ENCODE measurements around the gene ERN2.

The ERN2 gene

DNA sequence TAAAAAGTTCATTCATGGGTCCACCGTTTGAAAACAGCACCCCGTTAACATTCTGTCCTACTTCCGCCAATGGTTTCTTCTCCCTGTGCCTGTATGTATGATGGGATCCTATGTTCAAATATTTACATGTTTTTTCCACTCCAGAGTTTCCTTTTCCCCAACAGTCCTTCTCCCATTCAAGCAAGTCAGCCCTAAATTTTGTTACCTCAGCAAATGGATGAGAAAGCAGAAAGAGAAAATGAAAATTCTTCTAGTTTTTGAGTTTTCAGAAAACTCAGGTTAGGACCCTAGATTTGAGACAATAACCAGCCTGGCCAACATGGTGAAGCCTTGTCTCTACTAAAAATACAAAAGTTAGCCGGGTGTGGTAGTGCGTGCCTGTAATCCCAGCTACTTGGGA, 3.5 kb upstream of the ERN2 start:
- DNase-seq: no peak

DNA sequence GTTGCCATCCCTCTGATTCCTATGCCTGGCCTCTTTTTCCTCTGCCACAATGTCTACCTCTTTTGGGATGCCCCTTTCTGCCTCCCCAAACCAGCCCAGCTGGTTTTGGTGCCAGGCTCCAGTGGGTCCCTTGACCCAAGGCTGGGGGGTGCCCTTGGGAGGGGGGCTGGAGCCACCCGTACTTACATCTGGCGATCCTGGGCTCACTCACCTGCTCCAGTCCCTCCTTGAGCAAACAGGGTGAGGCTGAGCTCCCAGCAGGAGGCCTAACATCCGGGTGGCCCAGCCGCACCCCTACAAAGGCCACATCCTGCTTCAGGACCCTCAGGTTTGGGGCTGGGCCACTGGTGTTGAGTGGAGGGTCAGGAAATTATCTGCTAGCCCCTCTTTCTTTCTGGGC, 1.2 kb downstream of the ERN2 start:
- no peak for DNase-seq

DNA sequence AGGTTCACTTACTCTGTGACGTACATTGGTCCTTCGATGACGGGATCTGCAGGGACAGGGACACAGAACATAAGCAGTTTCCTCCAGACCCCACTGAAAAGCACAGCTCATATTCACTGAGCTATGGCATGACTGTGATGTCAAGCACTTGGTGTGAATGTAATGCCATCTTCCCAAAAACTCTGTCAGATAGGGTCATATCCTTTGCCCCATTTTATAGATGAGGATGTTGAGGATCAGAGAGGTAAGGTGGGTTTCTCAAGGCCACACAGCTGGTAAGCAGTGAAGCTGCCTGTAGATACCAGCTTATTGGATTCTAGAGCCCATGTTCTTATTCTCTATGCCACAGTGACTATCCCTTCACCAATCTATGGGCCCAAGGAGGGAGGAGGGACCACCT, 2.5 kb downstream of the ERN2 start:
- no peak for DNase-seq

DNA sequence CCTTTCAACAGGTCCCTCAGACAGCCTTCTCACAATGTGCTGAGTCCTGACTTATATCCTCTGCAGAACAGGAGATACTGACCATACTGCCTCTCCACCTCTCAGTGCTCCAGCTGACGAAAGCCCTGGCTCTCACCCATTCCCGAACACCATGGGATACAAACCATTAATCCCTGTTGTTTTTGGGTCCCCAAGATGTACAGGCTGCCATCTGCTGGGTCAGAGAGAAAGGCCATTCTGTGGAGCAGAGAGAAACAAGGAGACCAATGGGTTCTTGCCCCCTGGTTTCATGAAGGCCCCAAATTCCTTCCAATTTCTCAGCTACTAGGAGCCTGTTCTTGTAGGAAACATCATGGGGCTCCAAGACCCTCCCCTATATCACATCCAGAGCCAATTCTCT, 3.0 kb downstream of the ERN2 start:
- DNase-seq: no peak

DNA sequence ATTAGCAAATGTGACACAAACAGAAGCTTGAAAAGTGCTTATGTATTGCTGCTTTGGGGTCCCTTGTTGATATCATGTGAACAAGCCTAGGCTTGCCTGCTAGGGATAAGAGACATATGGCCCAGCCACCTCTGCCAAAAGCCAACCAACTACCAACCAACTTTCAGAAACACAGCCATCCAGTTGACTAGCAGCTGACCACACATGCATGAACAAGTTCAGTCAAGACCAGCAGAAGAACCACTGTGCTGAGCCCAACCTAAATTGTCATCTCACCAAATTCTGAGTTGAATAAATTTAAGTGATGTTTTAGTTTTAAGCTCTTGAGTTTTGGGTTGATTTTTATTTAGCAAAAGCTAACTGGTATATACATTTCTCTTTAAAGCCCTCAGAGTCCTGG, 3.5 kb downstream of the ERN2 start:
- DNase-seq: no peak

DNA sequence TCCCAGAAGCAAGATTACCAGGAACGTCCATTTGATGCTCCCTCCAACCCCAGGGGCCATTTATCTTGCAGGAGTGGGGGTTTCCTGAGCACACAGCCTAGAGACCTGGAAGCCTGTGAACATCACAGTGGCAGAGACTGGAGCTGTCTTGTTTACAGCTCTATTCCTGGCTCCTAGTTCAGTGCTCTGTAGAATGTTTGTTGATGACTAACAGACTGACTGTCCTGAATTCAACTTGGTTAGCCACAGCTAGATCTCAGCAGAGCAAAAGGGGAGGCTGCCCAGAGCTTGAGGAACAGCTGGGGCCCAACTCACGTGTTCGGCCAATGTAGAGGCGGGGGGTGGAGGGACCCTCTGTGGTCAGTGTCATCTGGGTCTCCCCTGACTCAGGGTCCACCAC, 6.6 kb downstream of the ERN2 start:
- DNase-seq: no peak

DNA sequence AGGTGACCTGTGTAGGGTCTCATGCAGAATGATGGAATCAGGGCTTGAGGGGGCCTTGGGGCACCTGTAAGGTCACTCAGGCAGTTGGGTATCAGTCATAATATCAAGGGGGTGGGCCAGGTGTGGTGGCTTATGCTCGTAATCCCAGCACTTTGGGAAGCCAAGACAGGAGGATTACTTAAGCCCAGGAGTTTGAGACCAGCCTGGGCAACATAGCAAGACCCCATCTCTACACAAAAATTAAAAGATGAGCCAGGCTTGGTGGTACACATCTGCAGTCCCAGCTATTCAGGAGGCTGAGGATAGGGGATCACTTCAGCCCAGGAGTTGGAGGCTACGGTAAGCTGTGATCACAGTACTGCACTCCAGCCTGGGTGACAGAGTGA, 7.5 kb downstream of the ERN2 start:
- DNase-seq: no peak

DNA sequence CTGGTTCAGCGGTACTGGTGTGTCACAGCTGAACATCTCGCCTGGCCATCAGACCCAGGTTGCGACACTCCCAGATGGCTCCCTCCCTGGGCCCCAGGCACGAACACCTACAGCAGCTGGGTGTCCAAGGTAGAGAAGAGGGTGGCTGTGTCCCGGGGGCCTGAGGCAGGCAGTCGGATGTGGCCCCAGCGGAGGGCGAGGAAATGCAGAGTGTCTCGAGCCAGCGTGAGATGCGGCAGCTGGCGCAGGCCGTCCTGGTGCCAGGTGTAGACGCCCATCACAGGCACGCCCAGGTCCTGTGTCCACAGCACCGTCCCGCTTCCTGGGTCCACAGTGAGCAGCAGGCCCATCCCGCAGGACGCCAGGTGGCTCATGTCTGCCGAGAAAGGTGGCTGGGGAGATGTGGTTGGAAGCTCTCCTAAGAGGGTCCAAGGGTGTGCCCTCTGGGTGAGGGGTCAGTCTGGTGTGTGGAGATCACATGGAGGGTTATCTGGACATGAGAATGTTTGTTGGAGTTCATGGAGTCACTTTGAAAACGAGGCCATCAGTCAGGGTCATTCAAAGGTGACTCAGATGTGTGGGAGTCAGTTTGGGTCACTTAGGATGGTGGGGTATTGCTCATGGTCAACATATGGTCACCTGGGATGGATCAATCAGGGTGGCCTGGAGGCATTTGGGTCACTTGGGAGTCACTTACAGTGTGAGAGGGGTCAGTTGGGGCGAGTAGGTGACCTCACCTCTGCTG, 8.1 kb downstream of the ERN2 start:
- DNase-seq: no peak

DNA sequence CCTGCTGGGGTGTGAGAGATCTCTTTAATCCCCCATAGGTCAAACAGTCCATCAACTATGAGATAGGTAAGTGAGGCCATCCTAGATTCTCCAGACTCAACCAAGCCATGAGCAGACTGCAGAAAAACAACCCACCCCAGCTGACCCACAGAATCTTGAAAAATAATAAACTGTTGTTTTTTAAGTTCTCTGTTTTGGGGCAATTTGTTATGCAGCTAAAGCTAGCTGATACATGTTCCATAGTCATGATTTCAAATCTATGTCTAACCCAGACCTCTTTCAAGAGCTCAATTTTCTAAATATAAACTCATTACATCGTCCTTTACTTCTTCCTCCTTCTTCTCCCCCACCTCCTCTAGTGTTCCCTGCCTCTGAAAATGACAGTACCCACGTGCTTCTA, 10.1 kb downstream of the ERN2 start:
- DNase-seq: no peak

DNA sequence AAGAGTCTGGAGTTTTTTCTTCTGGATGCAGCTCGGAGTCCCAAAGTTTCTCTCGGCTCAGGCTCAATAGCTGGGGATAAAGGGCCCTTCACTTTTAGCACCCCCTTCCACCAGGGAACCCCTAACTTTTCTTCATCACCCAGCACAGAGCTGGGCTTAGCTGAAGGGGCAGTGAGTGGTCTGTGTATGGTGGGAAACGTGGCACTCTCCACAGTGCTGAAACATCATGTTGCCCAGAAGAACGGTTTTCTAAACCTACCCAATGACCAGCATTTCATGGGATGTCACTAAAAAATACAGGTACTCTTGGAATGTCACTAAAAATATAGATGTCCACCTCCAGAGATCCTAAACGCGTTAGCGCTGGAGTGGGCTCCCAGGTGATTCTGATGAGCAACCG, 12.0 kb downstream of the ERN2 start:
- DNase-seq: no peak

DNA sequence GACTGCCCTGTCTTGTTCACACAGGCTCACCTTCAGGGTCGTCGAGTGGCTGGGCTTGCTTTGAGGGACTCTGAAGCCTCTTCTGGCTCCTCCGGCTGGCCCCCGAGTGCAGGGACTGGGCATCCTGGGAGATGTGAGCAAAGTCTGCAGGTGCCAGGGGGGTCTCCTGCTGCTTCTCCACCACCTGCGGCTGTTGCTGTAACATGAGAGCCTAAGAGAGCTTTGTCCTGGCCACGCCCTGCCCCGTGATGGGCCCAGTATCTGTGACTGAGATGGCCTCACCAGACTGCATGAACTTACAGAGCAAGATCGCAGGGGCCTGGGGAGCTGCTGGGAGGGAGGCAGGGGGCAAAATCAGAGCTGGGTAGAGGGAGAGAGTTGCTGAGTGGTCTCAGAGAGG, 12.5 kb downstream of the ERN2 start:
- no peak for DNase-seq

DNA sequence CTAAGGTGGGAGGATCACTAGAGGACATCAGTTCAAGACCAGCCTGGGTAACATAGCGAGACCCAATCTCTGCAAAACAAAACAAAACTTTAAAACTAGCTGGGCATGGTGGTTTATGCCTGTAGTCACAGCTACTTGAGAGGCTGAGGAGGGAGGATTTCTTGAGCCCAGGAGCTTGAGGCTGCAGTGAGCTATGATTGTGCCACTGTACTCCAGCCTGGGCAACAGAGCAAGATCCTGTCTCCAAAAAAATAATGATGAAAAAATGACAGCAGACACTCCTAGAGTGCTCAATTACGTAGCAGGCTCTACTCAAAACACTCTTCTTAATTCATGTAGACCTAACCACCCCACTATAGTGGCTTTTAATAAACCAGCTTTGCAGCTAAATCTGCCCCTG, 12.9 kb downstream of the ERN2 start:
- DNase-seq: no peak

DNA sequence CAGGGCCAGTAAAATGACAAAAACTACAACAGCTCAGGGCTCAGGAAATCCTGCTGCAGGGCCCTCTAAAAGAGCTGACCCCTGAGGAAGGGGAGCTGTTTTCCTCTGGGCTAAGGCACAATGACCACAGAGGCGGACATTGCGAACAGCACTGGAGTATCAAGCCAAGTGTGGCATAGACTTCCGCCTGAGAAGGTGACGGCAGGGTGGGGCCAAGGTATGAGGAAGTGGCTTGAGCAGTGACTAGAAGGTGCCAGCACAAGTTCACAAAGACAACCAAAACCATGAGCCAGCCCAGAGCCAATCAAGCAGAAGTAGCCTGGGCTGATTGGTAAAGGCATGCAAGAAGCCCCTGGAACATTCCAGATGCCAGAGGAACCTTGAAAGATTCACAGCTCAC, 13.9 kb downstream of the ERN2 start:
- DNase-seq: peak; percentile 73

DNA sequence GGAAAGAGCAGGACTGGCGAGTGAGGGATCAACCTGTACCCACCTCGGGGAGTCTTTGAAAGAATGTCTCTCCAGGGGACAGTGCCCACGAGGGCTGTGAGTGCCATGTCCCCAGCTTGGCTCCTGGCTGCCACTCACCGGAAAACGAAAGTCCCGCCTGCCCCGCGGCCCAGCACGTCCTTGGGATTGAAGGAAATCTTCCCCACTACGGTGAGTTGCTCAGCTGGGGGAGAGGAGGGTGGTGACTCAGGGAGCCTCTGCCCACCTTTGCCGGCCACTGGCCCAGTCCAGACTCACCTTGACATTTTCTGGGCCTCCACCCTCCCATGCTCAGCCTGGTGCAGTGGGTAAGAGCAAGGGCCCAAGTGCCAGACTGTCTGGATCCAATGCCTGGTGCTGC, 17.3 kb downstream of the ERN2 start:
- no peak for DNase-seq

DNA sequence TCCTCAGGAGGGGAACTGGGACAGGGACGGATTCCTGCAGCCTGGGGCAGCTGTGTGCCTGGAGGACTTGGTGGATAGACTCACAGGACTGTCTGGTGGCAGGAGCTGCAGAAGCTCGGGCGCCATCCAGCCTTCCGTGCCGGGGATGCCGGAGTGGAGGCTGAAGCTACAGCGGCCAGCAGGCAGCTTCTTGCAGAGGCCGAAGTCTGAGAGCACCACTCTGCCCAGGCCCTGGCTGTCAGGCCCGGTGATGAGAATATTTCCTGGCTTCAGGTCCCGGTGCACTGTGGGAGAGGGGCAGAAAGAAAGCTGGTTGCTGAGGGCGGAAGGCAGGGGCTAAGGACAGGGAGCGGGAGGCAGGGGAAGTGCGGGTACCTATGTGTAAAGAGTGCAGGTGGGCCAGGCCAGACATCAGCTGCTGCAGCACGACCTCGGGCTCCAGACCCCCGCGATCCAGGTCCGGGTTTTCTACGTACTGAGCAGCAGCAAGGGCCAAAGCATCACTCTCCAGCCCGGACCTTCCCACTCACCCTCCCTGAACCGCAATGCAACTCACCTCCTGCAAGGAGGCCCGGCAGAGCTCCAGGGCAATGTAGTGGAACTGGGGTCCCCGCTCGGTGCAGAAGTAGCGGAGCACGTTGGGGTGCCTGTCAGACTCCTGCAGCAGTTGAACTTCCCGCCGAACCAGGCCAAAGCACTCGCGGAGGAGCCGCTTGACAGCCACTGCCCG, 18.2 kb downstream of the ERN2 start:
- DNase-seq: no peak

DNA sequence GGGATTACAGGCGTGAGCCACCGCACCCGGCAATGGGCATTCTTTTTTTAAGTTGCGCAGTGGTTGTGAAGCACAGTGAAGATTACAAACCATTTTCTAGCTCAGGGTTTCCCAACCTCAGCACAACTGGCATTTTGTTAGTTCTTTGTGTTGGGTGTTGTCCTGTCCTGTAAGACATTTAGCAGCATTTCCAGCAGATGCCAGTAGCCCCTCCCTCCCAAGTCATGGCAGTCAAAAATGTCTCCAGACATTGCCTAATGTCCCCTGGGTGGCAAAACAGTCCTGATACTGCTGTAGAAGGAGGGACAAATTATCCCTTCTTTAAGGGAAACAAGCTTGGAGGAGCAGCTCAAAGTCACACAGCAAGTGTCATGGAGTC, 18.8 kb downstream of the ERN2 start:
- peak; percentile 8 for DNase-seq

DNA sequence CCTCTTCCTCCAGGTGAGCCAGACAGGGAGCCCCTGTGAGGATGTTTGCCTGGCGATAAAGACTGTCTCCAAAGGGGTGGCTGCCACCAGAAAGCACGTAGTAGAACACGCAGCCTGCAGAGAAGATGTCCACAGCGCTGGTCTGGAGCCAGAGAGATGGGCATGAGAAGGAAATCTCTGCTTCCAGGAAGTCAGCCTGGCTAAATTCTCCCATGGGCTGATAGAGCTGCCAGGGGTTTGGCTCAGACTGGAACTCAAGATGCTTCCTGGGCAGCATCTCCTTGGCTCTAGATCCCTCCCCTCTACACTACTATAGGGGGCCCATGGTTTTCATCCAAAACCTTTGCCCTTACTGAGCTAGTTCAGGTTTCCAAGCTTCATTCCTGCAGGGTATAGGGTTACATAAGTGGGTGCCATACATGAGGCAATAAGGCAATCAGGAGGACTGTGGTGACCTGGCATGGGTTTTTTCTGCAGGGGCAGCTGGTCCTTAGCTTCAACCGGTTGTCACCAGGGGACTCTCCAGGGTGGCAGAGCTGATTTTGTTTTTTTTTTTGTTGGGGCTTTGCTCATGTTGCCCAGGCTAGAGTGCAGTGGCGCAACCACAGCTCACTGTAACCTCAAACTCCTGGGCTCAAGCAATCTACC, 20.7 kb downstream of the ERN2 start:
- DNase-seq: no peak

DNA sequence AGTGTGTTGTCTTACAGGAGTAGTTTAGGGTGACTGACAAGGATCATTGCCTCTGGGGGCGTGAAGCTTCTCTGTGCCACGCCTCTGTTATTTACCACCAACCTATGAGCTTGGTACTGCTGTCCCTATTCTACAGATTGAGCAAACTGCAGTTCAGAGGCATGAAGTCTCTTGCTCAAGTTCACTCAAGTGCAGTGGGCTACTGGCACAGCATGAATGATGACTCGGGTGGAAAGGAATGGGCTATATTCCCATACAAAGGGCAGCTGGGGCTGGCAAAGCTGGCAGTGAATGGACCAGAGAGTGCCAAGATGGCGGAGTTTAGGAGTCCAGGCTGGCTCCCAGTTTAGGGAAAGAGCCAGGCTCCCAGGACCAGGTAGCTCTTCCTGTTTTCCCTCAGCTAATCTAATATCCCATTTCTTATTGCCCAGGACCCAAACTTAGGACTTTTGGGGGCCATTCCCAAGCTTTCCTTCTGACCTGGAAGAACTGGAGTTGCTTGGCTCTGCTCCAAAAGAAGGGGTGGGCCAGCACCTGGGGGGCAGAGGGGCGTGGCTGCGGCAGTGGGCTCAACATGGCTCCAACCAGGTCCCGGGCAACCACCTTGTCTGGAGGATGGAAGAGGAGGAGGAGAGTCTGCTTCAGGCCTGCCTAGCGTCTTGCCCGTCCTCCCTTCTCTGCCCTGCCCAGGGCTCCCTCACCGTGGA, 21.4 kb downstream of the ERN2 start:
- DNase-seq: peak; percentile 38

DNA sequence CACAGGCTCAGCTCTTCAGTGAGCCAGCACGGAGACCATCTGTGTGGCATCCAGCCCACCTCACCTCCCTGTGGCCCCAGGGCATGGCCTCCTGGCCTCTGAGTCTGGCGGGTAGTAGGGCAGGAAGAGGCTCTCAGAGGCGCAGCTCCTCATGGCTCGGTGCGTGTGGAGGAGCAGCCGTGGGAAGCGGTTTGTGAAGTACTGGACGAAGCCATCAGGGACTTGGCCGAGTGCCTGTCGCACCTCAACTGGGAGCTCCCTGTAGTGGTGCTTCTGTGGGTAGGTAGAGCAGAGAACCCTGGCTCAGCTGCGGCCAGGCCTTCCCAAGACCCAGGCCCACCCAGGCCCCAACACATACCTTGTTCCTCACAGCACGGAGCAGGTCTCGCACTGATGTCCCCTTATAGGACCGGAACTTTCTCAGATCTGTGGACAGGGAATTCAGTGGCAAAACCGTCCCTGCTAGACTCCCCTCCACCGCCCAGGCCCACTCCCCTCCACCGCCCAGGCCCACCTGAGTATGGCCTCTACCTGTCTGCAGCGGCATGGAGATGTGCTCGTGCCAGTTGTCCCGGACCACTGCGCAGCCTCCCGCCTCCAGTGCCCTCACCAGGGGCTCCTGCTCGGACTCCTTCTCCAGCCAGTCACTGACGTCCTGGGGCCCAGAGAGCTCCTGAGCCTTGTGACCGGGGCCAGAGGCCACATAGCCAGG, 22.1 kb downstream of the ERN2 start:
- DNase-seq: no peak

DNA sequence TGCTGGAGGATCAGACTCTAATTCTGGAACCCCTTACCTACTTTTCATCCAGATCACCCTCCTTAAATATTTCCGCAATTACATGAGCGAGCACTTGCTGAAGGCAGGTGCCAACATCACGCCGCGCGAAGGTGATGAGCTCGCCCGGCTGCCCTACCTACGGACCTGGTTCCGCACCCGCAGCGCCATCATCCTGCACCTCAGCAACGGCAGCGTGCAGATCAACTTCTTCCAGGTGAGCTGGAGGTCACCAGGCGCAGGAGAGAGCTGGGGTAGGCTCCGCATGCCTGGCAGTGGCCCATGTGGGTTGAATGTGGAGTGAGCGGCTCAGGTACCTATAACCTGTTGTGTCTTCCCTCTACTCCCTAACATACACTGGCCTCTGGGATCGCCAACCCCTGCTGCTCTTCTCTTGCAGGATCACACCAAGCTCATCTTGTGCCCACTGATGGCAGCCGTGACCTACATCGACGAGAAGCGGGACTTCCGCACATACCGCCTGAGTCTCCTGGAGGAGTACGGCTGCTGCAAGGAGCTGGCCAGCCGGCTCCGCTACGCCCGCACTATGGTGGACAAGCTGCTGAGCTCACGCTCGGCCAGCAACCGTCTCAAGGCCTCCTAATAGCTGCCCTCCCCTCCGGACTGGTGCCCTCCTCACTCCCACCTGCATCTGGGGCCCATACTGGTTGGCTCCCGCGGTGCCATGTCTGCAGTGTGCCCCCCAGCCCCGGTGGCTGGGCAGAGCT, 23.4 kb downstream of the ERN2 start:
- DNase-seq: no peak

DNA sequence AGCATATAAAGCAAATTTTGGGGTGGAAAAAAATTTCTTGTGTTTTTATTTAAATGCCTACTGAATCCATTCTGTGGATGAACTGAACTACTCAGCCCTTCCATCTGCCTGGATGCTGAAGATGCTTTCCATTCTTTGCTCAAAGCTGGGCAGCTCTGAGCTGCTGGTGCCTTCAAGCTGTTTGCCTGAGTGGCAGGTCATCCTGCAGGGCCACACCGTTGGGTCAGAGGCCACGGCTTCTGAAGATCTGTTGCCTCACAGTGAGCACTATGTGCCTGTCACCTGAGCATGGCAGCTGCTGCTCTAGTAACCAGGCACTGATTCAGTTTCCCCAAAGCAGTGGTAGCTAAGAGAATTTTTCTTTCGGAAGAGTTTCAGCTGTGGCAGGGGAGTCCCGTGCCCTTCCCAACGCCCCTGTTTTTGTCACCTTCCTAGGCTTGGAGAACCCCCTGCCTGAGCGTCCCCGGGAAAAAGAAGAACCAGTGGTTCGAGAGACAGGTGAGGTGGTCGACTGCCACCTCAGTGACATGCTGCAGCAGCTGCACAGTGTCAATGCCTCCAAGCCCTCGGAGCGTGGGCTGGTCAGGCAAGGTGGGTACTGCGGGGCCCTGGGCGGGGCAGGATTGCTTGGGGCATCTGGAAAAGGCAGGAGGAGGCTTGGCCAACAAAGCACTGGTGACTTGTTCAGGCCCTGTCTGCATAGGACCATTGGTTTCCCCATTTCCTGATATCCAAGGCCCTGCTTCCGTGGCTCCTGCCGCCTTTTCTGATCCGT, 25.8 kb downstream of the ERN2 start:
- no peak for DNase-seq

DNA sequence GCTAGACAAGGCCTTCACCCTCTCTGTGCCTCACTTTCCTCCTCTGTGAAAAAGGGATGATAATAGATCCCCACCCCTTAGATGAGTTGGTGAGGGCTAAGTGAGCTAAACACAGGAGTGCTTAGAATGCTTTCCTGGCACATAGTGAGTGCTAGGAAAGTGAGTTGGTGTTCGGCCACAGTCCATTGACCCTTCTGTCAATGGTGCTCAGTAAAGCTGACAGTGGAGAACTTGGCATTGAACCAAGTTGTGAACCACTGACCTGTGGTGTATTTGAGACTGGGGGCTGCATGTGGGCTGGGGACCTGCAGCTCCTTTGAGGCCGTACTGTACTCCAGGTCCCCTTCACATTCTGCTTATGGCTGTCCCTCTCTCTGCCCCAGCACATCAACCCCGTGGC, 29.5 kb downstream of the ERN2 start:
- DNase-seq: no peak
